SKM-1 (cell line): ENCODE measurements around the gene TAS2R60.

ENCODE experiments used
- DNase-seq: peaks from one replicate; lab custom pipeline; 2025; ENCODE audit not compliant: unreplicated experiment; lab: John Stamatoyannopoulos, UW

Gene TAS2R60

DNA sequence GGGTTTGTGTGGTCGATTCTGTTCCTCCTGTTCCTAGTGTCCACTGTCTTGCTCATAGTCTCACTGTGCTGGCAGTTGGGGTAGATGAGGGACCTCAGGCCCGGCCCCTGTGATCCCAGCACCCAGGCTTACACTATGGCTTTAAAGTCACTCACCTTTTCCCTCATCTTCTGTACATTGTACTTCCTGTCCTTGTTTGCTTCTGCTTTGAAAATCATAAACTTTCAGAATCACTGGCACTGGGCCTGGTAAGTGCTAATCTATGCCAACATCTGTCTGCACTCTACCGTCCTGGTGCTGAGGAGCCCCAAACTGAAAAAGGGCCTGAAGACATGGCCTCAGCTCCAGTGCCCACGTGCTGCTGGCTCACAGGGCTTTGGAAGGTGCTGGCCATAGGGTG lies 5.7 kb upstream of the TAS2R60 start:
- DNase-seq: no peak

DNA sequence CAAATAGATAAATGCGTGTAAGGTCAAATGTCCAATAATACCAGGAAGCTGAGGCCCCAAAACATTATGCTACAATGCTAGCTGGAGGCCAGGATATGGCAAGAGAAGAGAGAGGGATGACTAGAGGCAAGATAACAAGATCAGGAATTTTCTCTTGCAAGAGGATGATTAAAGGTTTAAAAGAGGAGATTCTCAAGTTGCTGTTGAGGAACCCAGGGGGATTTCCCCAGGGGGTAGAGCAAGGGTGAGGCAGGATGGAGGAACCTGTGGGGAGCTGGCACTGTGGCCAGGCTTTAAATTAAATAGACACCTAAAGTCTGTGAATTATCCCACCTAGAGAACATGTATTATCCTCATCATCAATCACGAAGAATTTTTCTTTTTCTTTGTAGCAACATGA lies 3.4 kb upstream of the TAS2R60 start:
- no peak for DNase-seq

DNA sequence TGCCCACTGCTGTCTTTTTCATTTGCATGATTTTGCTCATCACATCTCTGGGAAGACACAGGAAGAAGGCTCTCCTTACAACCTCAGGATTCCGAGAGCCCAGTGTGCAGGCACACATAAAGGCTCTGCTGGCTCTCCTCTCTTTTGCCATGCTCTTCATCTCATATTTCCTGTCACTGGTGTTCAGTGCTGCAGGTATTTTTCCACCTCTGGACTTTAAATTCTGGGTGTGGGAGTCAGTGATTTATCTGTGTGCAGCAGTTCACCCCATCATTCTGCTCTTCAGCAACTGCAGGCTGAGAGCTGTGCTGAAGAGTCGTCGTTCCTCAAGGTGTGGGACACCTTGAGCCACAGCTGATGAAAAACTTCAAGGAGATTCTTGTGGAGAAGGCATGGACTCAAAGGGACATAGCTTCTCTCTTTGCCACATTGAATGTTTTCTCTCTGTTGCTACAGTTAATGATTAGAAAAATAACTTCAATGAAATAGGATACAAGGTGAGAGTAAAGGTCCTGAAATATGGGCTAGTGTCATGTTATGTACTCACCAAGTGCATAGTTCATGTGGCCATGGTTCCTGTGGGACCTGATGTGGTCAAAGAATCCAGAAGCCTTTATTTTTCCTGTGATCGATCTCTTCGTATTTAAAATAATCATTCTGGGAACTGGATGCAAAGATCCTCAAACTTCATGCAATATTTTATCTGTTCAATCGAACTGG lies 970 bp downstream of the TAS2R60 start:
- no peak for DNase-seq

DNA sequence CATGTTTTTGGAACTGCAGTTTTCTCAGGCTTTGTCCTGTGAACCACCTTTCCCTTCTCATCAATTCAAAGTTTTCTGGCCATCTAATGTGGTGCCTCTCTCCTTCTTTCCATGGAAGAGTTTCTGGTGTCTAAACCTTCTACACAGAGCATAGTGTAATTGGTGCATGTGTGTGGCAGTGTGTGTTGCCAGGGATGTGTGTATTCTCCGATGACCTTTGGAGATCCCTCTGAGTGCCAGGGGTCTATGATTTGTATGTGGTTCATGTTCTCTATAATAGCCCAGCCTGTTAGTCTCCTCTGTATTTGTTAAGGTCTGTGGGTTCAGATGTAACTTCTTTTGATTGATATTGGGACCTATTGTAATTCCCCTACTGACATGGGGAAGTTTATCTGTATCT lies 1.5 kb downstream of the TAS2R60 start:
- no peak for DNase-seq

DNA sequence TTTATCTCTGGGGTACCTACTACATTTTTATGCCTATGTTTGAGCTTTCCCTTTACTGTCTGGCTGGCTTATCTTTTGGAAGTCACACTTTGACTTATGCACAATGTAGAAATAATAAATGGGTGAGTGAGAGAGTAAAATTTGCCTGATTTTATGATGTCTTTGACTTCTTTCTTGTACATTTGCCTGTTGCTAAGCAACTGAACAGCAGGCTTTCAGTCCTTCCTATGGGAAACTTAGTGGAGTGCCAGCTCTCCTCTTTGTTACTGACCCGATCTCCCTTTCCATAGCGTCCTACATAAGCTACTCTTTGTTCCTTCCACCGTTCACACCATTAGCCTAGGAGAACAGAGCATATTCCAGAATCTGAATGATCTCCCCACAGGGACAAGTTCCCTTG lies 4.2 kb downstream of the TAS2R60 start:
- DNase-seq: no peak

DNA sequence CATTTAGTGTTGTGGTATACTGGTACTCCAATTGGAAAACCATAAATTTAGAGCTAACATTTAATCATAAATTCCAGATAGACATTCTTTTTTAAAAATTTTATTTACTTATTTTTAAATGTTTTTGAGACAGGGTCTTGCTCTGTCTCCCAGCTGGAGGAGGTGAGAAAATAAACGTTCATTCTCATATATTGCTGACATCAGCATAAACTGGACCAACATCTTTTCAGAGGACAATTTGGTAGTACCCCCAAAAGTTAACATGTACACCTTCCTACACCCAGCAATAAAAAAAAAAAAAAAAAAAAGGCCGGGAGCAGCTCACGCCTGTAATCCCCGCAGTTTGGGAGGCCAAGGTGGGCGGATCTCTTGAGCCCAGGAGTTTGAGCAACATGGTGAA lies 5.2 kb downstream of the TAS2R60 start:
- no peak for DNase-seq

DNA sequence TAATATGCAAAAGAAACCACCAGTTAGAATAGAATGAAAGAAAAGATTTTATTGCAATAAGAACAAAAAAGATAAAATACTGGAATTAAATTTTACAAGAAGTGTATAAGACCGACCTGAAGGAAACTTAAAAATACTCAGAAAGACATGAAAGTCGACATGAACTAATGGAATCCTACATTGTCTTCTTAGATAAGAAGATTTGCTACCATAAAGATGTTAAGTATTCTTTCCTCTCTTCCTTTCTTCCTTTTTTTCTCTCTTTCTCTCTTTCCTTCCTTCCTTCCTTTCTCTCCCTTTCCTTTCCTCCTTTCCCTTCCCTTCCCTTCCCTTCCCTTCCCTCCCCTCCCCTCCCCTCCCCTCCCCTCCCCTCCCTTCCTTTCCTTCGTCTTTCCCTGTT lies 6.5 kb downstream of the TAS2R60 start:
- no peak for DNase-seq

DNA sequence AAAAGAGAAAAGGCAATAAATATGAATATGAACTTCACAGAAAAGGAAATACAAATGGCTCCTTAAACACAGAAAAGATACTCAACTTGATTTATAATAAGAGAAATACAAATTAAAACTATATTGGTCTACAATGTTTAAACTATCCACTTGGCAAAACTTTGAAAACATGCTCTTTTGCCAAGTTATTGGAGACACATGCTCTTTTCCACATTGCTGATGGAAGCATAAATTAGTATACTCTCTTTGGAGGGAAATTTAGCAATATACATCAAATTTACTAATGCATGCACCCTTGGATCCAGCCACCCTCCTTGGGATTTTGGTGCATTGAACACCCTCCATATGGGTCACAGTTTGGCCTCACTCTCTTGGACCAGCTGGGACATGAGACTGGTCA lies 7.9 kb downstream of the TAS2R60 start:
- DNase-seq: no peak

DNA sequence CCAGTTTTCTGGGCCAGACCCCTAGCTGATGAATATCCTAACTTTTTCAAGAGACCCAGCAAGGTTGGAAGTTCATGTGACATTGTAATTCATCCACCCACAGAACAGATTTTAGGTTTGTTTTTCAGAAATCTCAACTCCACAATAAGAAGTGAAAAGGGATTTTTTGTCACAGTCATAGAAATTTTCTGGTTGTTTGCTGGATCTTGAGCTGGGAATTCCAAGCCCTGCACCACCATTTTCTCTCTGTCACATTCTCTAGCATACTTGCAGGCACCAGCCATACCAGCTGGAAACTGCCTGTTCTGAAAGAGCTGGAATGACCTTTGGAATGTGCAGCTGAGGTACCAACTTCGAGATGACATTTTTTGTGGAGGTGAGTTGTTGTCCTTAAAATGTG lies 8.5 kb downstream of the TAS2R60 start:
- no peak for DNase-seq

DNA sequence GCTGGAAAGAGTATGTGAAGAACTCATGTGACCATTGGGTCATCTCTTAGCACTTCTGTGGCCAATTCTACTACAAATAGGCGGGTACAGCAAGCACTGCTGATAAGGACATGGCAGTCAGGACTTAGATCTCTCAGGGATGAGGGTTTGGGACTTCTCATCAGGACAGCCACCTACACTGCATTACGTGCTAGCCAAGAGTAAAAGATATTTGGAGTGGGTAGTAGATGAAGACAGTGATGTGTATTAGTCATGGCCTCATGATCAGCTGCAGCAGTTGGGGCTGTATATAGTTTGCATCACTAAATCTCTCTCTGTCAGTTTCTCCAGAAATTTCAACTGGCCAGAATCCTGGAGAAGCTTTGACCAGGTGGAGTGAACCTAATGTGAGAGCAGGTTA lies 9.2 kb downstream of the TAS2R60 start:
- no peak for DNase-seq

DNA sequence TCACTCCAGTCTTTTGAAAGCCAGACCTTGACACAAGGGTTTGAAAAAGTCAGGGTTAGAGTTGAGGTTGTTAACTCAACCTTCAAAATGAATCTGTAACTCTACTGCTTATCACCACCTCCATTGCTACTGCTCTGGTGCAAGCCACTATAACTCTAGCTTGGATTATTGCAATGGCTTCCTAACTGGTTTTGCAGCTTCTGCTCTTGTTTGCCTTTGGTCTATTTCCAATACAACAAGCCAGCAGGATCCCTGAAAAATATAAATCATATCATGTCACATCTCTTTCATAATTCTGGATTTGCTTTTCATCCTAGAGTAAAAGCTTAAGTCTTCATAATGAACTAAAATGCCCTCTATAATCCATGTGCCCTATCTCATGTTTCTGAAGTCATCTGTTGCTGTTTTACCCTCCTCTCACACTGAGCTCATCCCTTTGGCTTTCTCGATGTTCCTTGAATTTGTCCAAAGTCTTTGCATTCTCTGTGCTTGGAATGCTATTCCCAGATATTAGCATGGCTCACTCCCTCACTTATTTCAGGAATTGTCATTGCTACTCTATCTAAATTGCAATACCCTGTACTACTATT lies 10.9 kb downstream of the TAS2R60 start:
- DNase-seq: no peak

DNA sequence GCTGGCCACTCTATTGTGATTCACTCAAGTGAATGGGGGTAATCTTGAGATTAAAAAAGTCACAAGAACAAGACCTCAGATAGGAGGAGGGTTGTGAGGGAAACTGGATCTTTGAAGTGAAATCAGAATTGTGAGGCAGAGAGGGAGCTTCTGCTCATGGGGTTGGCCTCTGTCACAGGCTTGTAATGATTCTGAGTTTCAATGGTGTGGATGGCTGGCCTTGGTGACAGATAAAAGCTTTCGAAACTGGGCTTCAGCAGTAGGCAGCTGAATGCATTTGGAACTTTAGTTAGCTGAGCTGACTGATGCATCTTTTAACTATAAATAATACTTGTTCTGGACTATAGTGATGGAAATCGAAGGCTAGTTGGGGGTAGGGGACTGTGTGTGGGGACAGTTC lies 12.2 kb downstream of the TAS2R60 start:
- no peak for DNase-seq

DNA sequence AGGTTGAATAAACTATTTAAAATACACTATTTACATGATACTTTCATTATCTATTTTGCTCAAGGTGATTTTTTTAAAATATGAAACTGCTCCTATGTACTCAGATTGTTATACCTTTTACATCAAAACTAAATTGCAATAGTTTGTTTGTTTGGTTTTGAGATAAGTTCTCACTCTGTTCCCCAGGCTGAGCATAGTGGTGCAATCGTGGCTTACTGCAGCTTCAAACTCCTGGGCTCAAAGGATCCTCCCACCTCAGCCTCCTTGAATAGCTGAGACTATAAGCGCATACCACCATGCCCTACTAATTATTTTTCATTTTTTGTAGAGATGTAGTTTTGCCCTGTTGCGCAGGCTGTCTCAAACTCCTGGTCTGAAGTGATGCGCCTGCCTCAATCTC lies 12.7 kb downstream of the TAS2R60 start:
- DNase-seq: no peak

DNA sequence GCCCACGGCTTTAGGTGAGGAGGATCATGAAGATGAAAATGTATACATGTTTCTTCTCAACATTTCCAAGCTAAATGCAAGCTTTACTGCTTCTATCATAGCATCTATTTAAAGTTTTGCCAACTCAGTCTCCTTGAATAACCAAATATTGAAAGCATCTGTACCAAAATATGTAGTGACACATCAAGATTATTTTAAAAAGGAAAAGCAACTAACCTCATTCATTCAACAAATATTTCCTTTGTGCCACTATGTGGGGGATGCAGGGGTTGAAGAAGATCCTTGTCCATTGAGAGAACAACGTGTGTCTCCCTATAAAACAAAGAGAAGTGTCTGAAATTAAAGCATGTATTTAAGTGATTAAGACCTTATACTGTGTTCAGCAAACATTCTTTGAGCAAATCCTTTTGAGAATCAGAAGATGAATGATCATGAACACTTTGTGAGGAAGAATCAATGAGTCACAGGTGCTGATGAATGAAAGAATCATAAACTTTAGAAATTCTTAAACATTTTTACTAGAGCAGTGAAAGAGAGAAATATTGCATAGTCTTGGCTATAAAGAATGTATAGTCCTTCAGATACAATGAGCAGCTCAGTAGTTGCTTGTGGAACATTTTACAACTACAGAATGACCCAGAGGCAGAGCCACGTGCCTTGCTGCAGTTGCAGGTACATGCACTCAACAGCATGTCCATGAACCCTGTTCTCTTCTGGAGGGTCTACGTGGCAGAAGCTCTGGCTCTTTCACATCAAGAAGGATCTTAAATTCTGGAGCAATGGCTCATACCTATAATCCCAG lies 13.9 kb downstream of the TAS2R60 start:
- DNase-seq: no peak

DNA sequence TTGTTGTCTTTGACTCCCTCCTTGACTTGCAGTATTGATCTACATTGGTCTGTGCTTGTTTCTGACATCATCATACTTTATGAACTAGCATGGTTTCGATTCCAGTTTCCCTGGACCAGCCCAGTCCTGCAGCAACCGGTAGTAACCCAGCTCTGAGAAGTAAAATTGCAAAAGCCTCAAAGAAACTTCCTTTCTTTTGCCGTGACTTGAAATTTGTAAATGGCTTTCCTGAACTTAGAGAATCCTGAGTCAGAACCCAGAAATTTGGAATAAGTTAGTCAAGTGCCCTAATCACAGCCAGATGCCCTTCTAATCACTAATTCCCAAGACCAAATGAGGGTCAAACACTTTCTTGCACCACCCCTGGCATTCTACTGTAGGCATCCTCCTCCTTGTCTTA lies 15.0 kb downstream of the TAS2R60 start:
- no peak for DNase-seq

DNA sequence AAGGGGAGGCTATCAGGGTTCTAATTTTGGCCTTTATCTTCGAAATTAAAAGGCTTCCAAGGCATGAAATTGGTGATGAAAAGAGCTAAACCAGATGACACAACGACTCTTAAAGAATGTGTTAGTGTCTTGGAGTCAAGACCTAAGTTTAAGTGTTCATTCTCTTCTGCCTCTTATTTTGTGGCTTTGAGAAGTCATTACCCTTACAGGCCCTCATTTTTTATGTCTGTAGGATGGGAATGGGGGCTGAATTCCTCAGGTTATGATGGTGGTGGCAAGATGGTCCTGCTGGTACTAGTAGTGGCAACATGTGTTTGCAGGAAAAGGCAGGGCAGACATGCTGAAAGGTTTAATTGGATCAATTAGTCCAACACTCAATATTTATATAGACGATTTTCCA lies 15.4 kb downstream of the TAS2R60 start:
- no peak for DNase-seq

DNA sequence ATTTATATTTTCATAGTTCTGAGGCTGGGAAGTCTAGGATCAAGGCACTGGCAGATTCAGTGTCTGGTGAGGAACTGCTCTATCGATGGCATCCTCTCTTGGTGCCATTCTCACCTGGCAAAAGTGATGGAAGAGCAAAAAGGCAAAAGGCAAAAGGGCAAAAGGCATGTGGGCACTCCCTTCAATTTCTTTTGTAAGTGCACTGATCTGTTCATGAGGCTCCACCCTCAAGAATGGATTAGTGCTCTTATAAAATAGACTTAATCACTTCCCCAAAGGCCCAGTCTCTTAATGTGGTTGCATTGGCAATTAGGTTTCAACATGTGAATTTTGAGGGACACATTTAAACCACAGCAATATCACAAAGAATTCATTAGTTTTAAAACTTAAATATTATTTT lies 16.1 kb downstream of the TAS2R60 start:
- DNase-seq: no peak

DNA sequence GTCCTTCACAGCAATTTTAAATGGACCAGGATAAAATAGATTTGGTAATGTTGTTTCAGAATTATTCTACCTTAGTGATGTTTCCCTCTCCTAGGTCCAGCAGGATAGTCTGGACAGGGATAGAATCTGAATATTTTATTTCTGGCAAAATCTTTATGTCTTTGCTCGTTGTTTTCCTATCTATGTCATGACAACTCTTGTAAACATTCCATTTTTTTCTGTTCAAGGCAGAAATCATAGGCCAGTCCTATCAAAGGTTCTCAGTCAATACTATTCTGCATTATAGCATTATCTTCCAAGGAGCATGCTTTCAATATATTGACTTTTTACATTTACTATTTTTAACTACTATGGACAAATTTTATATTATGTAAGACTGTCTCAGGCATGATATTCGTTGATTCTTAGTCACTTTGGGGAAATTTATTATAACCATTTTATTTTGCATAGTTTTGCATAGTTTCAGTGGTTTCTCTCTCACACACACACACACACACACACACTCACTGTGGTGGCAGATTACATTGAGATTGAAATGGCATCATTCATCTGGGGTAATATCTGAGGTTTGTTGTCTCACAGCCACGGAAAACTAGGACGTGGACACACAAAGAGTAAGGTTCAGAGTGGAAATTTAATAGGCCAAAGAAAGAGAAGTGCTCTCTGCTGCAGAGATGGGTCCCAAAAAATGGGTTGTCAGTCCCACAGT lies 17.2 kb downstream of the TAS2R60 start:
- no peak for DNase-seq

DNA sequence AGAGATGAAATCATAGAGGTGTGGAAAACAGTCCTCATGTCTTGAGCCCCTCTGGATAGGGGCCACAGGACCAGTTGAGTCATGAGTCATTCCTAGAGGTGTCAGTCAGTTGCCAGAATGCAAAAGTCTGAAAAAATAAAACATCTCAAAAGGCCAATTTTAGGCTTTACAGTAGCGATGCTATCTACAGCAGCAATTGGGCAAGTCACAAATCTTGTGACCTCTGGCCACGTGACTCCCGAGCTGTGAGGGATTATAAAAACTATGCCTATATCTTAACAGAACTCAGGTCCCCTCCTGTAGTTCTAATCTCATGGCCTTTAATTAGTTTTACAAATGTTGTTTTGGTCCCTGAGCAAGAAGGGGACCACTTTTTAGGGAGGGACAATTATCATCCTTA lies 18.8 kb downstream of the TAS2R60 start:
- DNase-seq: no peak

DNA sequence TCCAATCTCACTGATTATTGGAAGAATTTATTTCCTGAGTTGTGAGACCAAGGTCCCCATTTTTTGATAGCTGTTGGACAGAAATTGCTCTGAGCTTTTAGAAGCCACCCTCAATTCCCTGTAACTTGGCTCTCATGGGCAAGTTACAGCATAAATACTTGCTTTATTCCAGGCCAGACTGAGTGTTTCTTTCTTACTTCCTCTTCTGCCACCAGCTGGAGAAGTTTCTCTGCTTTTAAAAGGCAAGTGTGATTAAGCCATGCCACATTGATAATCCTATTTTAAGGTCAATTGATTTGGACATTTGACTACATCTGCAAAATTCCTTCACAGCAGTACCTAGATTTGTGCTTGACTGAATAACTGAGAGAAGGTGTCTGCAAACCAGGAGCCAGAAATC lies 20.3 kb downstream of the TAS2R60 start:
- DNase-seq: no peak

DNA sequence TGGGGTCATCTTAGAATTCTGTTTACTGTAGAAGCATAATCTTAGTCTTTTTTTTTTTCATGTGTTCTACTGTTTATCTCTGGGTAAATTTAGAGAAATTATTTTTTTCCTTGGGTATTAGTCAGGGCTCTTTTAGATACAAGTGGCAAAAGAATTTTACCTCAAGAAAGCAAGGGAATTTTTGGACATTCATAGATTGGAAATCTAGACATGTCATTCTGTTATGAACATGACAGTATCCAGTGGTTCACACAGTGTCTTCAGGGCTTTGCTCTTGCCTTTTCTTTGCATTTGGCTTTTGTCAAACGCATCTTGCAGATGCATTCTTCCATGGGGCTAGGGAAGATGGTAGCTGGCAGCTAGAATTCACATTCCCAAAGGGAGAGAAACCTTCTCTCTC lies 20.7 kb downstream of the TAS2R60 start:
- DNase-seq: no peak

DNA sequence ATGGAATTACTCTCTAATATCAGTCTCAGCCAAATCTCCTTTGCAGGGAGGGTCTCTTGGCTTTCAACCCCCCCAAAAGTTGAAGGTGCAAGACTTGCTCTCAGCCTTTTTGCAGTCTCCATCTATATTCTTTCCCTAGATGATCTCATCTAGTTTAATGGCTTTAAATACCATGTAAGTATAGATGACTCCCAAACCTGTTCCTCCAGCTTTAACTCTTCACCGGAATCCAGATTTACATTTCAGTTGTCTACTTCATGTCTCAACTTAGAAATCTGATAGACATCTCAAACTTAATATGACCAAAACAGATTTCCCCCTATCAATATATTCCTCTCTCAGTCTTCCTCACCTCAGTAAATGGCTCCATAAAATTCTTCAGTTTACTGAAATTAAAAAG lies 24.5 kb downstream of the TAS2R60 start:
- DNase-seq: no peak
